Small intestine (tissue), 7 donors: ENCODE measurements around the gene PPP2R5E. TPM values are rescaled to one million over a fixed set of nuclear protein-coding genes. Genes with fewer than 3 reads are reported as not detected.

Experiments
- DNase-seq, 2 donors: peaks; one replicate each; pipeline versions ENCODE4 v3.0.0 to v3.0.0-alpha.2; 2013
- FAIRE-seq: peaks from 2 replicates; lab custom pipeline; 2012; peaks lifted over from hg19 to GRCh38; lab: Jason Lieb, UNC
- H3K27ac ChIP-seq, 3 donors: one replicate each; pipeline ENCODE4 v1.5.1; 2013; ENCODE audit warnings: low read length in 2 of 3, mild to moderate bottlenecking in 2 of 3, control low read depth in 1 of 3, inconsistent platforms in 1 of 3, low read depth in 1 of 3, moderate library complexity in 1 of 3
- H3K27me3 ChIP-seq, 3 donors: one replicate each; pipeline ENCODE4 v1.6.1; 2013; ENCODE audit warnings: low read length in 3 of 3, inconsistent platforms in 1 of 3; ENCODE audit not compliant: control insufficient read depth in 3 of 3, insufficient read depth in 3 of 3
- H3K36me3 ChIP-seq, 3 donors: one replicate each; pipeline ENCODE4 v1.6.1; 2013; ENCODE audit warnings: low read length in 3 of 3, inconsistent platforms in 1 of 3, low read depth in 1 of 3, mild to moderate bottlenecking in 1 of 3, moderate library complexity in 1 of 3; ENCODE audit not compliant: control insufficient read depth in 3 of 3, insufficient read depth in 2 of 3
- H3K4me1 ChIP-seq, 3 donors: one replicate each; pipeline ENCODE4 v1.6.1; 2013; ENCODE audit warnings: low read length in 2 of 3, inconsistent platforms in 1 of 3, low read depth in 1 of 3, mild to moderate bottlenecking in 1 of 3, moderate library complexity in 1 of 3; ENCODE audit not compliant: control insufficient read depth in 3 of 3, insufficient read depth in 2 of 3
- H3K4me3 ChIP-seq, 3 donors: one replicate each; pipeline ENCODE4 v1.5.1; 2013; ENCODE audit warnings: low read length in 3 of 3, control low read depth in 1 of 3, inconsistent platforms in 1 of 3, low read depth in 1 of 3, mild to moderate bottlenecking in 1 of 3, moderate library complexity in 1 of 3
- H3K9me3 ChIP-seq, 2 donors: one replicate each; pipeline ENCODE4 v1.6.1; 2013; ENCODE audit warnings: low read depth in 1 of 2, low read length in 1 of 2; ENCODE audit not compliant: control insufficient read depth in 2 of 2, insufficient read depth in 1 of 2
- WGBS, 3 donors: extraction: QIAGEN DNeasy Blood & Tissue Kit; methylation state at CpG; one replicate each; pipeline ENCODE4 v1.1.7; 2013; 5-methylcytosine and 5-hydroxymethylcytosine counted together
- polyA plus RNA-seq, 4 donors: library from polyadenylated mRNA; stranded (reverse) in 3 of 4; unstranded in 1 of 4; fragments of 200-250 nt in 3 of 4; fragments of 120-200 nt in 1 of 4; gene quantifications; one replicate each; pipeline versions ENCODE4 v1.2.1 to v1.2.3, GENCODE V29; 2013
- donor health status: healthy with polysubstance abuse.
- donor health status: control.
- donor health status: control.
- donor health status: Bipolar disorder and iron deficiency.
- donor health status: healthy.

Gene PPP2R5E
- polyA plus RNA-seq, 4 donors, result 6.8 to 20.0 (median 8.7) TPM

DNA sequence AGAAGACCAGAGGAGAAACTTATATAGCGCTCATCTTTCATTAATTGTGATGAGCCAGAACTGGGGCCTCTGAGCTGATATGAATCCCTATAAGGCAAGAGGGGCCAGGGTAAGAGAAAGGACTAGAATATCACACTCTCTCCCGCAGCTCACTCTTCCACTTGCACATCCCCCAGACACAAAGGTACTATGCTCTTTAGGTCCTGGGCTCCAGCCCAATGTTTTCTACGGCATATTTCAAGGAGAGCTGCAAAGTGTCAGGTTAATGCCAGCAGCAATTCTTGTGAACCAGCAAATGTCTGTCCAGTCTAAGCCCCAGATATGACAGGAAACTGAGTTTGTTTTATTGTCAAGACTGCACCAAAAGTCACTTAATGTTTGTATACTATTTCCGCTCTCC, 29.4 kb downstream of the PPP2R5E start:
- DNase-seq, result no peak
- Histone ChIP-seq H3K9me3 (no peaks in the 10 kb centered on the region), H3K27me3 (no peaks in the 10 kb centered on the region), H3K27ac (no peak overlapping the region), H3K4me3 (no peak overlapping the region), H3K36me3 (peaks cover 0 to 10% (median 0%) of the 10 kb centered on the region in 3 donors), H3K4me1 (peaks cover 0 to 3% (median 0%) of the 10 kb centered on the region in 3 donors)
- no peak for FAIRE-seq
- WGBS, 3 donors, result 85 to 91% (median 87%) methylated on average over 4 of the region's 4 CpGs

DNA sequence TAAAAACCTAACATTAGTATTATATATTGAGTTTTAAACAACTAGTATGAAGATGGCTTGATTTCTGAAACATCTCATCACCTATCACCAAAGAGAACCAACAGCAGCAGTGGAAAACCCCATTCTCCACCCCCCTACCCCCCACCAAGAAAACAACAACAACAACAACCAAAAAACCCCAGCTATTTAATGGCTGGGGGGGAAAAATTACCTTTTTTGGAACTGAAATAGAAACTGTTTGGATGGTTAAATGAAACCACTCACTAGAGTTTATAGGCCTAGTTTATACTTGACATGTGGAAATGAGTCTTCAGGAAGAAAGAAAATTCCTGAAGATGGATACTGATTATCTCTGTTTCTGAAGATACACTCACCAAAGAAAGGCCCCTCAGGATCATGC, 30.3 kb downstream of the PPP2R5E start:
- H3K27me3 ChIP-seq, result no peaks in the 10 kb centered on the region
- peaks cover 0 to 3% (median 0%) of the 10 kb centered on the region in 3 donors for H3K4me1 ChIP-seq
- no peak for DNase-seq
- no peaks in the 10 kb centered on the region for H3K9me3 ChIP-seq
- peaks cover 0 to 8% (median 0%) of the 10 kb centered on the region in 3 donors for H3K36me3 ChIP-seq
- FAIRE-seq, result no peak
- no peak overlapping the region for H3K27ac ChIP-seq
- H3K4me3 ChIP-seq, result no peak overlapping the region

DNA sequence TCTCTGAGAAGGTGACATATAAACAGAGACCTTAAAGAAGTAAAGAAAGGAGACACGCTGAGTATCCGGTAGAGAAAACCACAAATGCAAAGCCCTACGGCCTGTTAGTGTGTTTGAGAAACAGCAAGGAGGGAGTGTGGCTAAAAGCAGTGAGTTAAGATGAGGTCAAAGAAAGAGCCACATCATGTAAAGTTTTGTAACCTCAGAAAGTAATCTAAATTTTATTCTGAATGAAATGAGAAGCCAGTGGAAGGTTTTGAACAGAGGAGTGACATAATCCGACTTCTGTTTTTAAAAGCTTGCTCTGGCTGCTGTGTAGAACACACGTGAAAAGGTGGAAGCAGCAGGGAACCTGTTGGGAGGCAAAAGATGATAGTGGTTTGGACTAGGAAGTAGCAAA, 32.6 kb downstream of the PPP2R5E start:
- FAIRE-seq, result no peak
- DNase-seq, result peak in 1 of 2 donors; percentile 27
- H3K9me3 ChIP-seq, result no peaks in the 10 kb centered on the region
- H3K4me1 ChIP-seq, result peaks cover 0 to 3% (median 0%) of the 10 kb centered on the region in 3 donors
- peaks cover 0 to 11% (median 0%) of the 10 kb centered on the region in 3 donors for H3K36me3 ChIP-seq
- H3K4me3 ChIP-seq, result no peak overlapping the region
- no peak overlapping the region for H3K27ac ChIP-seq
- WGBS, 3 donors, result 63 to 82% (median 71%) methylated on average over 5 of the region's 5 CpGs
- H3K27me3 ChIP-seq, result no peaks in the 10 kb centered on the region

DNA sequence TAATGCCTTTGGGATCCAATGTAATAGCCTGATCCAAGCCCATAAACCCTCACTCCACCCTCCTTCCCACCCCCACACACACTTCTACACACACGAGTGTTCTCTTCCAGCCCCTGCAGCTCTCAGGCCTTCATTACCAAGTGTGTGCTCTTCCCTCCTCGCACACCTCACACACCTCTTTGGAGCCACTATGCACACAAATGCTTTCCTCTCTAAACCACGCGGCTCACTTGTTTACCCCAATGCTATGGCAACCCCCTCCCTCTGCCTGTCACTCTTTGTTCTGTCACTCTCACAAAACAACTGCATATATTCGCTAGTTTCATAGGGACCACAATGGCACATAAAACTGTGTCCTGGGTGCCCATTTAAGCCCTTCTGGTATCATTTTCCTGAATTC, 35.1 kb downstream of the PPP2R5E start:
- no peak overlapping the region for H3K27ac ChIP-seq
- no peaks in the 10 kb centered on the region for H3K27me3 ChIP-seq
- H3K36me3 ChIP-seq, result peaks cover 0 to 11% (median 1%) of the 10 kb centered on the region in 3 donors
- no peak overlapping the region for H3K4me3 ChIP-seq
- WGBS, 3 donors, result 76 to 82% (median 78%) methylated on average over 5 of the region's 5 CpGs
- FAIRE-seq (no peak), DNase-seq (no peak)
- no peaks in the 10 kb centered on the region for H3K4me1 ChIP-seq
- H3K9me3 ChIP-seq, result no peaks in the 10 kb centered on the region

DNA sequence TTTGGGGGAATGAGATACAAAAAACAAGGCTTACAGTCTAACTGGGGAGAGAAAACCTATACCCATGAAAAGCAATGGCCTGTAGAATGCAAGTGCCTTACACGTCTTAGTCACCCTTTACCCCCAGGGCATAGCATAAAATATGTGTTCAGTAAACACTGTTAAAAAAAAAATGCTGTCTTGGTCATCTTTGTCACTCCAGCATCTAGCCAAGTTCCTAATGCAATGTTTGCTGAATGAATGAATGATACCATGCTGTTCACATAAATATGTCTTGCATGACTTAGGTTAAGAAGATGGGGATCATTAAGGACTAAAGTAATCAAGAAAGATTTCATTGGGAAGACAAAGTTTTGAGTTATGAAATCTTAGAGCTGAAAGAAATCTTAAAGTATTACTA, 38.5 kb downstream of the PPP2R5E start:
- WGBS, 3 donors, result 75 to 88% (median 76%) methylated on average over 1 of the region's 1 CpG
- FAIRE-seq, result no peak

DNA sequence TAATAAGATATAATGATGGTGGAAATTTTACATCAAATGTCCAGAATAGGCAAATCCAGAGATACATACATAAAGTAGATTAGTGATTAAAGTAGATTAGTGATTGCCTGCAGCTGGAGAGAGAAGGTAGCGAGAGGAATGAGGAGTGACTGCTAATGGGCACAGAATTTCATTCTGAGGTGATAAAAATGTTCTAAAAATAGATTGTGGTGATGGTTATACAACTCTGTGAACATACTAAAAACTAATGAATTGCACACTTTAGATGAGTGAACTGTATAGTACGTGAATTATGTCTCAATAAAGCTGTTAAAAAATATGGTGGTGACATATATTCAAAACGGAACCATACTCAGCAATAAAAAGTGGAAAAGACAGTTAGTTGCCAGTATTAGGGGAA, 41.7 kb downstream of the PPP2R5E start:
- peaks cover 0 to 4% (median 2%) of the 10 kb centered on the region in 3 donors for H3K36me3 ChIP-seq
- no peak overlapping the region for H3K4me3 ChIP-seq
- no peaks in the 10 kb centered on the region for H3K9me3 ChIP-seq
- no peak overlapping the region for H3K27ac ChIP-seq
- DNase-seq (no peak), FAIRE-seq (no peak)
- no peaks in the 10 kb centered on the region for H3K4me1 ChIP-seq
- 88 to 95% (median 93%) methylated on average over 3 of the region's 3 CpGs for WGBS, 3 donors
- H3K27me3 ChIP-seq, result no peaks in the 10 kb centered on the region

More for the DNA sequence above, 38.5 kb downstream of the PPP2R5E start:
- Histone ChIP-seq H3K27me3 (no peaks in the 10 kb centered on the region), H3K36me3 (peaks cover 0 to 9% (median 2%) of the 10 kb centered on the region in 3 donors), H3K27ac (no peak overlapping the region), H3K9me3 (no peaks in the 10 kb centered on the region), H3K4me3 (no peak overlapping the region), H3K4me1 (no peaks in the 10 kb centered on the region)
- DNase-seq, result no peak

DNA sequence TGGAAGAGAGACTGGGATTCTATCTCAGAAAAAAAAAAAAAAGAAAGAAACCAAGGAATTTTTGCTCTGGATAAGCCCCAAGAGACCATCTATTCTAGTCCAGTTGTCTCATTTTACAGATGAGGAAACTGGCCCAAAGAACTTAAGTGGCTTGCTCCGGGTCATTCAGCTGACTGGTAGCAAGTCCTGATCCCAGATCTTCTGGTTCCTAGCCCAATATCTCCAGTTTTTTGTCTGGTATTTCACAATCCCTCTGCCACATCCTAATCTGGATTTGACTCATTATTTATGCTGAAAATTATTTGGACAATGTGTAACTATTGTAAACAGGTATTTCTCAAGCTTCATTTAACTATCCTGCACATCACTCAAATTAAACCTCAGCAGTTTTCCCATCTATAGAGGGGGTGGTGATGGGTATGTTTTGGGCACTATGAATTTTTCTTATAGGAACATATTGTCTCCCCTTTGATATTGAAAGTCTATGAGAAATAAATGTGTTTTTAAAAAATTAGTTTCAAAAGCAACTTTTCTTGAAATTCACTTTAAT, 43.4 kb downstream of the PPP2R5E start:
- WGBS, 3 donors, result 58 to 100% (median 88%) methylated on average over 1 of the region's 1 CpG
- H3K9me3 ChIP-seq, result no peaks in the 10 kb centered on the region
- DNase-seq, result no peak
- no peaks in the 10 kb centered on the region for H3K4me1 ChIP-seq
- no peak overlapping the region for H3K4me3 ChIP-seq
- FAIRE-seq, result no peak
- no peaks in the 10 kb centered on the region for H3K27me3 ChIP-seq
- H3K27ac ChIP-seq, result no peak overlapping the region
- H3K36me3 ChIP-seq, result peaks cover 0 to 4% (median 2%) of the 10 kb centered on the region in 3 donors

DNA sequence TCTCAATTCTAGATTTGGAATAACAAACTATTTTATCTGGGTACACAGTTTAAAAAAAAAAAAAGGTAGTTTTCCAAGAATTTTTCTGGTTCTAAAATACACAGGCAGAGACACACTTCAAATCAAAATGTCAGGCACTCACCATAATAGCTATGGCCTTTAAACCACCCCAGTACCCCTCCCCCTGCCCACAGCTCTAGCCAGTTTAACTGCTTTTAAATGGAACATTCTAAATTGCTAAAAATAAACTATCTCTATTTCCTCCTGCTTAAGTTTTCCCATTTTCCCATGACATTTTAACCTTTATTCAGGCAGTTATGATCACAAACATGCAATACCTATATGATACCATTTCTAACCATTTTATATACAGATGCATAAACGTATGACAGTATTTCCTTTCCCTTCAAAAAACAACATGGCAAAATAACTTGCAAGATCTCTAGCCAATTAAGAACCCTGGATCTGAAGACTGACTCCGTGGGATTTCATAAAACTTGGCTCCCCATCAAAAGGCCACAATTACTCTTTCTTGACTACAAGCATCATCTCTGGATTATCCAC, 46.3 kb downstream of the PPP2R5E start:
- no peak for DNase-seq
- FAIRE-seq, result no peak

More for the DNA sequence above, 46.3 kb downstream of the PPP2R5E start:
- no peaks in the 10 kb centered on the region for H3K27me3 ChIP-seq
- H3K4me1 ChIP-seq, result peaks cover 0 to 6% (median 0%) of the 10 kb centered on the region in 3 donors
- no peaks in the 10 kb centered on the region for H3K9me3 ChIP-seq
- H3K27ac ChIP-seq, result no peak overlapping the region
- 64 to 85% (median 79%) methylated on average over 2 of the region's 2 CpGs for WGBS, 3 donors
- no peak overlapping the region for H3K4me3 ChIP-seq
- peaks cover 0 to 7% (median 0%) of the 10 kb centered on the region in 3 donors for H3K36me3 ChIP-seq
